Measurements from ENCODE around the gene VAX1.

DNA sequence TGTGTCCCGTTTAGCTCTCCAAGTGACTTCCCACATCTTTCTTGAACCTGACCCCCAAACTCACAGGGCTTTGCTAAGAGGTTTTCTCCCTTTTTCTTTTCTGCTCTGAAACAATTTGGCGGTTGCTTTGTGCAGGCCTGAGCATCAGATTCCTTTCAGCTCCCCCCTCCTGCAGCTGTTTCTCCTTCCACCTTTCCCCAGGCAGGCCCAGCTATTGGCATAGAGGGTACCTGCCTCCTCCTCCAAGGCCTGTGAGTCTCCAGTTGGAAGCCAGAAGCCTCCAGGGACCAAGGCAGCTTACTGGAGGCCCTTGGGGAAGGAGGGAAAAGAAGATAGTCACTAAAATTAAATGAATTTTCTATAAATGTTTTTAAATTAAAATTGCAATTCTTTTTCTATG lies 7.7 kb downstream of the VAX1 start:
- TF ChIP-seq SUZ12 (IDR thresholded peaks at IDR 0.05; ENCODE audit: extremely low read depth, insufficient read depth, insufficient read length) (no peak), YY1 (IDR thresholded peaks at IDR 0.05; ENCODE audit: insufficient read depth, insufficient read length) (no peak)
